ENCODE results near the gene PHF20. TPM values are rescaled to one million over a fixed set of nuclear protein-coding genes. Genes with fewer than 3 reads are reported as not detected.

Gene PHF20
- total RNA-seq, 1 donor from 2014 or later = 37.6 TPM

Other genes starting within 250 kb of the PHF20 start
- not detected in 2 replicates for gene C20orf173, start 242.4 kb upstream of the PHF20 start, total RNA-seq (ENCODE audit: low replicate concordance)
- 264 and 288 TPM in 2 replicates for gene ERGIC3, start 229.9 kb upstream of the PHF20 start, total RNA-seq (ENCODE audit: low replicate concordance)
- gene SPAG4, start 156.2 kb upstream of the PHF20 start, total RNA-seq (ENCODE audit: low replicate concordance) = 1.6 and 2.4 TPM in 2 replicates
- gene CPNE1, start 107.1 kb upstream of the PHF20 start, total RNA-seq (ENCODE audit: low replicate concordance) = 115 and 192 TPM in 2 replicates
- 122 and 153 TPM in 2 replicates for gene RBM12, start 107.1 kb upstream of the PHF20 start, total RNA-seq (ENCODE audit: low replicate concordance)
- gene NFS1, start 72.7 kb upstream of the PHF20 start, total RNA-seq (ENCODE audit: low replicate concordance) = 26.7 and 29.9 TPM in 2 replicates
- gene ROMO1, start 72.6 kb upstream of the PHF20 start, total RNA-seq (ENCODE audit: low replicate concordance) = 131 and 160 TPM in 2 replicates
- gene RBM39, start 29.8 kb upstream of the PHF20 start, total RNA-seq (ENCODE audit: low replicate concordance) = 361 and 398 TPM in 2 replicates
- gene SCAND1, start 182.5 kb downstream of the PHF20 start, total RNA-seq (ENCODE audit: low replicate concordance) = 71.6 and 76.3 TPM in 2 replicates
- 5.7 and 7.4 TPM in 2 replicates for gene CNBD2, start 196.6 kb downstream of the PHF20 start, total RNA-seq (ENCODE audit: low replicate concordance)